ENCODE results near the gene FHDC1.

GRCh38 chr4:152981842-152982241 lies 45.7 kb downstream of the FHDC1 start:
- TF ChIP-seq CTCF (IDR thresholded peaks at IDR 0.05) (no peak), ZFX (IDR thresholded peaks at IDR 0.05; ENCODE audit: borderline replicate concordance) (no peak)
